ENCODE measurements around the gene APOL1.
"Not testable (repeated sequence)": the region's sequence is repeated elsewhere in the genome, so short reads cannot be mapped to it uniquely, and the experiment has no call there.

DNA sequence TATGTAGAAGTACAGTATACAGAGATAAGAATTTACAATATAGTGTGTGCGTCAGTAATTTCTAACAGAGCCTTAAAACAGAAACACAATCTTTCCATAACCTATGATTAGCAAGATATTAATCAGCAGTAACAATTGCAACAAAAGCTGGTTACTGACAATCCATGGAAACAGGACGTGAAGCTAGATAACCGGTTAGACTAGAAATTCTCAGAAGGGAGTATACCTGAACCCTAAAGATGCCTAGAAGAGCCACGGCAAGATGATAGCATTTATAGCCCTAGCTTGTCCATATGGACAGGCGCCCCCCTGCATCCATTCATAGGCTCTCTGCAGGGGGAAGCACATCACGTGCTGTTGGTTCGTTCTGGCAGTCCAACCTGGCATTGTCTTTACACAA, 49.5 kb upstream of the APOL1 start:
- TF ChIP-seq, protein P1, sequence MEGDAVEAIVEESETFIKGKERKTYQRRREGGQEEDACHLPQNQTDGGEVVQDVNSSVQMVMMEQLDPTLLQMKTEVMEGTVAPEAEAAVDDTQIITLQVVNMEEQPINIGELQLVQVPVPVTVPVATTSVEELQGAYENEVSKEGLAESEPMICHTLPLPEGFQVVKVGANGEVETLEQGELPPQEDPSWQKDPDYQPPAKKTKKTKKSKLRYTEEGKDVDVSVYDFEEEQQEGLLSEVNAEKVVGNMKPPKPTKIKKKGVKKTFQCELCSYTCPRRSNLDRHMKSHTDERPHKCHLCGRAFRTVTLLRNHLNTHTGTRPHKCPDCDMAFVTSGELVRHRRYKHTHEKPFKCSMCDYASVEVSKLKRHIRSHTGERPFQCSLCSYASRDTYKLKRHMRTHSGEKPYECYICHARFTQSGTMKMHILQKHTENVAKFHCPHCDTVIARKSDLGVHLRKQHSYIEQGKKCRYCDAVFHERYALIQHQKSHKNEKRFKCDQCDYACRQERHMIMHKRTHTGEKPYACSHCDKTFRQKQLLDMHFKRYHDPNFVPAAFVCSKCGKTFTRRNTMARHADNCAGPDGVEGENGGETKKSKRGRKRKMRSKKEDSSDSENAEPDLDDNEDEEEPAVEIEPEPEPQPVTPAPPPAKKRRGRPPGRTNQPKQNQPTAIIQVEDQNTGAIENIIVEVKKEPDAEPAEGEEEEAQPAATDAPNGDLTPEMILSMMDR (IDR thresholded peaks at IDR 0.05) = not testable (repeated sequence)
- TF ChIP-seq POLR2A (IDR thresholded peaks at IDR 0.05) = not testable (repeated sequence)

Data from testis (tissue), 2 donors.